H1 (cell line): ENCODE measurements around the gene WDR33. TPM values are rescaled to one million over a fixed set of nuclear protein-coding genes. Genes with fewer than 3 reads are reported as not detected.

Experiments
- CTCF ChIA-PET: fragments of 300-600 bp; sonication (Branson Sonifier 250); formaldehyde crosslinking; loops from one replicate; lab custom pipeline; 2021; ENCODE audit not compliant: partially characterized antibody; lab: Charles Lee
- POLR2A ChIA-PET: fragments of 300-600 bp; sonication (Branson Sonifier 250); formaldehyde crosslinking; loops from one replicate; lab custom pipeline; 2021; ENCODE audit warnings: inconsistent platforms; ENCODE audit not compliant: partially characterized antibody; lab: Charles Lee
- DNase-seq, 2 experiments: peaks; one replicate each; pipeline versions ENCODE4 v3.0.0 to v3.0.0-alpha.2; 2010 to 2022; ENCODE audit warnings: low spot score in 2 of 2, low read depth in 1 of 2, mixed read lengths in 1 of 2
- FAIRE-seq: peaks from 2 replicates; lab custom pipeline; 2011; peaks lifted over from hg19 to GRCh38; lab: Jason Lieb, UNC
- H2AFZ ChIP-seq: 2 replicates; pipeline ENCODE4 v1.8.1; 2012; ENCODE audit warnings: low read length, inconsistent platforms
- H2AK5ac ChIP-seq: 2 replicates; pipeline ENCODE4 v1.6.1; 2013; ENCODE audit warnings: low read depth, low read length
- H2BK120ac ChIP-seq: replicated peaks from 2 replicates; pipeline ENCODE3; 2013; ENCODE audit warnings: low read depth, low read length, inconsistent platforms
- H2BK12ac ChIP-seq: 2 replicates; pipeline ENCODE4 v1.6.1; 2013; ENCODE audit warnings: low read depth, low read length
- H2BK15ac ChIP-seq: 2 replicates; pipeline ENCODE4 v1.6.1; 2013; ENCODE audit warnings: low read length
- H2BK20ac ChIP-seq: 2 replicates; pipeline ENCODE4 v1.6.1; 2013; ENCODE audit warnings: low read length
- H2BK5ac ChIP-seq: 2 replicates; pipeline ENCODE4 v1.6.1; 2013; ENCODE audit warnings: low read depth, low read length
- H3K14ac ChIP-seq: 2 replicates; pipeline ENCODE4 v1.6.1; 2013; ENCODE audit warnings: inconsistent platforms; ENCODE audit not compliant: insufficient read length
- H3K18ac ChIP-seq: 2 replicates; pipeline ENCODE4 v1.6.1; 2013; ENCODE audit warnings: low read length; ENCODE audit errors: extremely low read depth
- H3K23ac ChIP-seq: 2 replicates; pipeline ENCODE4 v1.6.1; 2013; ENCODE audit warnings: inconsistent platforms; ENCODE audit not compliant: insufficient read length
- H3K23me2 ChIP-seq: 2 replicates; pipeline ENCODE4 v1.6.1; 2013; ENCODE audit warnings: low read depth, low read length
- H3K27ac ChIP-seq: 2 replicates; pipeline ENCODE4 v1.6.1; 2011; ENCODE audit warnings: low read depth, low read length, inconsistent platforms
- H3K27me3 ChIP-seq, 4 experiments: replicated peaks in 1 of 4; 1 replicate in 1 of 4; 2 replicates in 3 of 4; pipeline versions ENCODE4 v1.6.1 to v1.8.1; 2011 to 2013; ENCODE audit warnings: low read length in 3 of 4, mild to moderate bottlenecking in 3 of 4, inconsistent platforms in 2 of 4, mixed read lengths in 2 of 4, moderate library complexity in 1 of 4; ENCODE audit not compliant: control insufficient read depth in 3 of 4, insufficient read depth in 3 of 4; ENCODE audit errors: extremely low read depth in 1 of 4
- H3K36me3 ChIP-seq, 4 experiments: 2 replicates each; pipeline versions ENCODE4 v1.6.1 to v1.8.1; 2011 to 2013; ENCODE audit warnings: mild to moderate bottlenecking in 4 of 4, low read length in 3 of 4, moderate library complexity in 2 of 4, control low read depth in 1 of 4, inconsistent platforms in 1 of 4; ENCODE audit not compliant: insufficient read depth in 4 of 4, control insufficient read depth in 2 of 4
- H3K4ac ChIP-seq: replicated peaks from 2 replicates; pipeline ENCODE3; 2013; ENCODE audit warnings: low read length, low read depth, mixed read lengths, inconsistent platforms; ENCODE audit not compliant: insufficient read length
- H3K4me1 ChIP-seq, 4 experiments: replicated peaks in 1 of 4; 1 replicate in 1 of 4; 2 replicates in 3 of 4; pipeline versions ENCODE4 v1.6.1 to v1.8.1; 2011 to 2013; ENCODE audit warnings: low read length in 3 of 4, inconsistent platforms in 2 of 4, mixed read lengths in 1 of 4; ENCODE audit not compliant: insufficient read depth in 4 of 4, control insufficient read depth in 3 of 4
- H3K4me2 ChIP-seq, 2 experiments: 2 replicates each; pipeline versions ENCODE4 v1.6.1 to v1.8.1; 2011 to 2013; ENCODE audit warnings: low read depth in 2 of 2, low read length in 2 of 2, control low read depth in 1 of 2, inconsistent platforms in 1 of 2, mild to moderate bottlenecking in 1 of 2; ENCODE audit not compliant: insufficient read depth in 1 of 2
- H3K4me3 ChIP-seq, 4 experiments: fragments of 200-600, 300-600 bp in 1 of 4; sonication (generic), shearing (Covaris generic), sonication (Bioruptor Twin) in 1 of 4; 2 replicates each; pipeline versions ENCODE4 v1.5.1 to v1.8.1; 2011 to 2016; ENCODE audit warnings: low read length in 4 of 4, low read depth in 3 of 4, control low read depth in 2 of 4, inconsistent platforms in 2 of 4, mild to moderate bottlenecking in 2 of 4, mixed read lengths in 1 of 4, moderate library complexity in 1 of 4; ENCODE audit not compliant: insufficient read depth in 2 of 4; ENCODE audit errors: extremely low read depth in 1 of 4
- H3K56ac ChIP-seq: replicated peaks from 2 replicates; pipeline ENCODE3; 2013; ENCODE audit warnings: low read depth, mild to moderate bottlenecking, mixed read lengths, low read length, inconsistent platforms; ENCODE audit not compliant: insufficient read length
- H3K79me1 ChIP-seq: 2 replicates; pipeline ENCODE4 v1.6.1; 2013; ENCODE audit warnings: low read depth, low read length, control low read depth
- H3K79me2 ChIP-seq, 2 experiments: 2 replicates each; pipeline versions ENCODE4 v1.6.1 to v1.8.1; 2012 to 2013; ENCODE audit warnings: low read length in 2 of 2, mild to moderate bottlenecking in 2 of 2, inconsistent platforms in 1 of 2; ENCODE audit not compliant: insufficient read depth in 2 of 2, control insufficient read depth in 1 of 2
- H3K9ac ChIP-seq, 4 experiments: replicated peaks in 1 of 4; 1 replicate in 1 of 4; 2 replicates in 3 of 4; pipeline versions ENCODE4 v1.6.1 to v1.8.1; 2011 to 2013; ENCODE audit warnings: low read depth in 3 of 4, low read length in 3 of 4, control low read depth in 2 of 4, mild to moderate bottlenecking in 2 of 4, moderate library complexity in 2 of 4, inconsistent platforms in 1 of 4; ENCODE audit errors: extremely low read depth in 1 of 4
- H3K9me3 ChIP-seq, 2 experiments: 2 replicates each; pipeline versions ENCODE4 v1.6.1 to v1.8.1; 2012 to 2013; ENCODE audit warnings: mild to moderate bottlenecking in 2 of 2, moderate library complexity in 2 of 2, control low read depth in 1 of 2, inconsistent platforms in 1 of 2, low read depth in 1 of 2, low read length in 1 of 2, mixed read lengths in 1 of 2; ENCODE audit not compliant: insufficient read depth in 2 of 2
- H4K20me1 ChIP-seq, 2 experiments: replicated peaks in 1 of 2; 2 replicates each; pipeline versions ENCODE3 to v1.8.1; 2011 to 2013; ENCODE audit warnings: inconsistent platforms in 2 of 2, low read length in 2 of 2, mild to moderate bottlenecking in 1 of 2; ENCODE audit not compliant: insufficient read depth in 2 of 2, control insufficient read depth in 1 of 2
- H4K5ac ChIP-seq: 2 replicates; pipeline ENCODE4 v1.6.1; 2013; ENCODE audit warnings: low read length, low read depth, mixed read lengths, inconsistent platforms; ENCODE audit not compliant: insufficient read length
- H4K8ac ChIP-seq: 2 replicates; pipeline ENCODE4 v1.8.0; 2013; ENCODE audit warnings: mild to moderate bottlenecking, moderate library complexity, low read length, inconsistent platforms; ENCODE audit not compliant: insufficient read depth; ENCODE audit errors: extremely low read depth
- H4K91ac ChIP-seq: replicated peaks from 2 replicates; pipeline ENCODE3; 2013; ENCODE audit warnings: low read length, mixed read lengths, inconsistent platforms; ENCODE audit not compliant: insufficient read length
- CBX8 ChIP-seq: fragments of 300-800, 300-1000 bp; sonication (generic); IDR thresholded peaks from 2 replicates; pipeline ENCODE4 v1.7.1; 2016; ENCODE audit warnings: low read depth, low read length, borderline replicate concordance
- CHD2 ChIP-seq: IDR thresholded peaks from 2 replicates; pipeline ENCODE4 v1.6.1; 2012; ENCODE audit warnings: low read length, improper control_type of control experiment
- EGR1 ChIP-seq: IDR thresholded peaks from 2 replicates; pipeline ENCODE4 v1.6.1; 2011; ENCODE audit warnings: low read depth, low read length, borderline replicate concordance
- EP300 ChIP-seq, 2 experiments: IDR thresholded peaks; 1 replicate in 1 of 2; 2 replicates in 1 of 2; pipeline ENCODE4 v1.6.1; 2011 to 2012; ENCODE audit warnings: low read depth in 2 of 2, low read length in 2 of 2, mild to moderate bottlenecking in 2 of 2, borderline replicate concordance in 1 of 2, inconsistent platforms in 1 of 2, moderate library complexity in 1 of 2
- KDM5A ChIP-seq: fragments of 200-600 bp; IDR thresholded peaks from 2 replicates; pipeline ENCODE4 v1.7.1; 2012; ENCODE audit warnings: mild to moderate bottlenecking, low read length, inconsistent platforms, mixed read lengths
- MAFK ChIP-seq: IDR thresholded peaks from 2 replicates; pipeline ENCODE4 v1.6.1; 2012; ENCODE audit warnings: low read depth, mild to moderate bottlenecking, improper control_type of control experiment, low read length
- NANOG ChIP-seq: IDR thresholded peaks from 2 replicates; pipeline ENCODE4 v1.6.1; 2011; ENCODE audit warnings: low read length, low read depth, mild to moderate bottlenecking, inconsistent platforms; ENCODE audit not compliant: insufficient read depth, poor library complexity, severe bottlenecking
- RAD21 ChIP-seq, 2 experiments: IDR thresholded peaks in 1 of 2; conservative IDR thresholded peaks in 1 of 2; 2 replicates each; pipeline ENCODE4 v1.6.1; 2011; ENCODE audit warnings: low read depth in 2 of 2, low read length in 2 of 2, improper control_type of control experiment in 1 of 2, inconsistent platforms in 1 of 2, mild to moderate bottlenecking in 1 of 2, moderate library complexity in 1 of 2
- RBBP5 ChIP-seq: IDR thresholded peaks from 2 replicates; pipeline ENCODE4 v1.7.1; 2012; ENCODE audit warnings: low read depth, mild to moderate bottlenecking, inconsistent platforms, low read length, moderate library complexity, borderline replicate concordance
- TBP ChIP-seq: IDR thresholded peaks from 2 replicates; pipeline ENCODE4 v1.6.1; 2011; ENCODE audit warnings: low read depth, low read length, improper control_type of control experiment
- TEAD4 ChIP-seq: IDR thresholded peaks from 2 replicates; pipeline ENCODE4 v1.6.1; 2012; ENCODE audit warnings: low read depth, low read length, inconsistent platforms, mixed read lengths
- ZNF274 ChIP-seq: IDR thresholded peaks from 2 replicates; pipeline ENCODE4 v1.7.0; 2012; ENCODE audit warnings: low read length, borderline replicate concordance; ENCODE audit errors: extremely low read depth
- WGBS, 2 experiments: shearing (Covaris generic) in 1 of 2; methylation state at CpG; one replicate each; pipeline versions ENCODE4 v1.1.6 to v1.1.7; 2013 to 2015; ENCODE audit warnings: low lambda C conversion rate in 2 of 2, mixed read lengths in 2 of 2, inconsistent platforms in 1 of 2, low coverage in 1 of 2, missing lambda C conversion rate in 1 of 2; ENCODE audit not compliant: insufficient replicate concordance in 2 of 2, insufficient coverage in 1 of 2, insufficient read length in 1 of 2; ENCODE audit errors: extremely low coverage in 1 of 2, missing lambda C conversion rate in 1 of 2; 5-methylcytosine and 5-hydroxymethylcytosine counted together
- polyA plus RNA-seq, 7 experiments: library from polyadenylated mRNA; depleted of rRNA in 3 of 7; stranded (reverse) in 5 of 7; unstranded in 2 of 7; fragments of >200 nt in 5 of 7; fragments of 200-250 nt in 2 of 7; gene quantifications; 1 replicate in 5 of 7; 2 replicates in 1 of 7; 4 replicates in 1 of 7; pipeline versions ENCODE4 v1.2.1 to v1.2.3, GENCODE V29; 2011 to 2013; ENCODE audit warnings: missing spikeins in 2 of 7, mixed read lengths in 2 of 7
- total RNA-seq: library from RNA; stranded (reverse); fragmentation: NEBNext Ultra II Directional; extraction: Animal tissue kit (Norgen Biotek cat#: 25700); gene quantifications from 2 replicates; pipeline ENCODE4 v1.2.1, GENCODE V29; 2021

The WDR33 gene
- total and polyA plus RNA-seq, 2 of the 8 experiments (the other 6 are each of a cell fraction or from before 2014, with no cell fraction given) = 18.1 to 82.7 TPM

DNA sequence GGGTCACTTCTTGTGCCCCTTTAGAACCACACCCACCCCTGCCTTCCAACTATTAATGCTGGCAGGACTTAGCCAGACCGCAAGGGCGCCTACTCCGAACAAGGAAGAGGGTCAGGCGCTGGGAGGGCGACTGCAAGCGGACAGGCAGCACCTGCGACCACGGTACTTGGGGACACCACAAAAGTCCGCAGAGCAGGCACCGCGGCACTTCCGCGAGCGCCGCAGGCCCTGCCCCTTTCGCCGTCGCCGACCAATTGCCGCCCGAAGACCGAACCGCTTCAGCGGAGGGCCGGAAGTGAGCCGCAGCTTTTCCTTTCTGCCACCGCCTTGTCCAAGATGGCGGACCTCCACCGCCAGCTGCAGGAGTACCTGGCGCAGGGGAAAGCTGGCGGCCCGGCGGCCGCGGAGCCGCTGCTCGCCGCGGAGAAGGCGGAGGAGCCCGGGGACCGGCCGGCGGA, 109.7 kb downstream of the WDR33 start, which contains the start of gene SFT2D3:
SFT2D3 (plus strand) TSS at position 305 of the 458 bp plus-strand sequence; CDS start at position 337, 32 bp downstream.
- Histone ChIP-seq H3K56ac (peak within 1 kb of the TSS; percentile 90), H3K4me1 (peaks cover 0 to 4% (median 3%) of the 10 kb centered on the region in 4 experiments; a peak in 6 of 7 replicates), H3K9me3 (no peaks in the 10 kb centered on the region), H4K8ac (peak within 1 kb of the TSS; percentile 99), H2BK12ac (peak within 1 kb of the TSS; percentile 52; the same call in 1 of the 2 replicates), H2BK20ac (no peak within 1 kb of the TSS), H3K79me1 (no peaks in the 10 kb centered on the region), H3K36me3 (peaks cover 0 to 22% (median 4%) of the 10 kb centered on the region in 4 experiments; a peak in 5 of 8 replicates), H3K23ac (no peak within 1 kb of the TSS), H2BK120ac (peak within 1 kb of the TSS; percentile 74), H4K20me1 (peaks cover 4 to 10% of the 10 kb centered on the region in 2 experiments), H3K9ac (peak within 1 kb of the TSS; percentile 81 to 100 (median 95)), H3K4ac (peak within 1 kb of the TSS; percentile 32), H2BK15ac (peak within 1 kb of the TSS; percentile 22; the same call in 1 of the 2 replicates), H3K27me3 (no peaks in the 10 kb centered on the region), H2AK5ac (no peak within 1 kb of the TSS; the same call in 1 of the 2 replicates), H2AFZ (peak within 1 kb of the TSS; percentile 87; the same call in 1 of the 2 replicates), H3K18ac (peak within 1 kb of the TSS; percentile 89), H4K91ac (peak within 1 kb of the TSS; percentile 91), H3K4me2 (peak within 1 kb of the TSS; percentile 59 to 99), H2BK5ac (peak within 1 kb of the TSS; percentile 80), H3K79me2 (peaks cover 0 to 13% of the 10 kb centered on the region in 2 experiments; a peak in 2 of 4 replicates), H3K14ac (no peak within 1 kb of the TSS), H4K5ac (peak within 1 kb of the TSS; percentile 95), H3K27ac (peak within 1 kb of the TSS; percentile 96), H3K23me2 (peaks cover 6% of the 10 kb centered on the region), H3K4me3 (peak within 1 kb of the TSS; percentile 61 to 80 (median 63))
- 0% methylated on average over 44 of the region's 44 CpGs; no CpG with 5 or more reads in 1 of the 2 experiments for WGBS, 2 experiments
- POLR2A ChIA-PET = interaction anchor here (0.7 to 4.6 kb wide), 10 partner anchors 8 to 238 kb away, joined by 3 to 25 read pairs (median 3); partner anchors contain the start of genes LIMS2 and WDR33
- FAIRE-seq = no peak
- CTCF ChIA-PET = no interaction called here
- DNase-seq = peak; percentile 91
- TF ChIP-seq EGR1 = no peak
- no peak for TF ChIP-seq EP300 (IDR thresholded peaks at IDR 0.05; ENCODE audit: borderline replicate concordance in 1 of 2, low read depth in 2 of 2, low read length in 2 of 2)
- TF ChIP-seq CHD2 = no peak
- TF ChIP-seq RAD21 (IDR thresholded peaks at IDR 0.05 in 1 of 2, conservative IDR thresholded peaks at IDR 0.05 in 1 of 2; ENCODE audit: low read depth in 2 of 2, low read length in 2 of 2) = no peak; a peak in 1 of 4 replicates
- no peak for TF ChIP-seq MAFK
- TF ChIP-seq TBP = peak; percentile 92
- no peak for TF ChIP-seq ZNF274
- no peak for TF ChIP-seq NANOG
- no peak for TF ChIP-seq TEAD4
- TF ChIP-seq CBX8 = no peak
- no peak for TF ChIP-seq KDM5A
- peak; percentile 17; the same call in 1 of the 2 replicates for TF ChIP-seq RBBP5
